Esophagus squamous epithelium (tissue), 4 donors: ENCODE results near the gene PIP5KL1.

Source experiments
- CTCF ChIP-seq, 6 experiments: fragments of 450-650 bp in 4 of 6; fragments of 200-600 bp in 2 of 6; sonication (generic) in 2 of 6; IDR thresholded peaks; one replicate each; pipeline ENCODE4 v1.5.1; 2016 to 2019; ENCODE audit warnings: antibody characterized with exemption in 6 of 6, mild to moderate bottlenecking in 4 of 6, moderate library complexity in 4 of 6
- POLR2A ChIP-seq, 4 donors: fragments of 450-650 bp; IDR thresholded peaks; one replicate each; pipeline ENCODE4 v1.6.1; 2017; ENCODE audit warnings: antibody characterized with exemption in 4 of 4, mild to moderate bottlenecking in 4 of 4, moderate library complexity in 3 of 4

DNA sequence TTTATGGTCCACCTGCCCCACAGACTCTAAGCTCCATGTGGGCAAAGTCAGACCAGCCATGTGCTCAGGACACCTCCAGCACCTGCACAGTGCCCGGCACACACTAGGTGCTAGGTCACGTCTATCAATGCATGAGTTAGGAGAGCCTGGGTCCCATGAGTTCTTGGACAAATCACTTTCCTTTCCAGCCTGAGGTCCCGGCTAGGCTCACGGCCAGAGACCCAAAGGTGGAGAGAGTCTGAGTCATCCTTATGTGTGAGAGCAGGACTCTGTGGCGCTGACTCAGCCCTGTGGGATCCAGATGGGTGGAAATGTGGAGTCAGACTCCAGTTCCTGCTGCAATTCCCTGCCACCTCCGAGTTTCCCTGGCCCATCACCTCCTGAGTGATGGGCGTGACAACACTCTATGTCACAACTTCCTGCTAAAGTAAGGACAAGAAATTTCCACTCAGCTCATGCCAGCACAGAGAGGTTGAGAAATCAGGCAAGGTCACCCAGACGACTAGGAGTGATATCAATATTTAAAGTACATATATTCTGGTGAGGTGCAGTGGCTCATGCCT lies 11.2 kb downstream of the PIP5KL1 start:
- TF ChIP-seq CTCF (IDR thresholded peaks at IDR 0.05) (no peak), POLR2A (IDR thresholded peaks at IDR 0.05) (no peak)
